OCI-LY1 (cell line): ENCODE data around the gene BCAR1.
"Not testable (repeated sequence)": the region's sequence is repeated elsewhere in the genome, so short reads cannot be mapped to it uniquely, and the experiment has no call there.

Experiments
- H2AFZ ChIP-seq: fragments of 200-600 bp; sonication (generic), shearing (Covaris generic); 2 replicates; pipeline ENCODE4 v1.6.0; 2014; ENCODE audit warnings: antibody characterized with exemption, mild to moderate bottlenecking, low read length
- H3F3A ChIP-seq: fragments of 200-600 bp; sonication (generic), shearing (Covaris generic); 2 replicates; pipeline ENCODE4 v1.6.0; 2014; ENCODE audit warnings: mild to moderate bottlenecking, antibody characterized with exemption, low read length, moderate library complexity; ENCODE audit not compliant: insufficient read depth
- H3K27ac ChIP-seq: fragments of 200-600 bp; sonication (generic); 2 replicates; pipeline ENCODE4 v1.5.1; 2014; ENCODE audit warnings: low read length, mixed run types, mild to moderate bottlenecking, low read depth; ENCODE audit not compliant: poor library complexity, severe bottlenecking
- H3K27me3 ChIP-seq: fragments of 200-600 bp; sonication (generic); 2 replicates; pipeline ENCODE4 v1.6.0; 2014; ENCODE audit warnings: antibody characterized with exemption, mild to moderate bottlenecking, low read length, moderate library complexity; ENCODE audit not compliant: insufficient read depth
- H3K36me3 ChIP-seq: fragments of 200-600 bp; sonication (generic); 2 replicates; pipeline ENCODE4 v1.6.1; 2014; ENCODE audit warnings: mild to moderate bottlenecking, antibody characterized with exemption, low read length, moderate library complexity, mixed read lengths; ENCODE audit not compliant: insufficient read depth
- H3K4me1 ChIP-seq: fragments of 200-600 bp; sonication (generic); 2 replicates; pipeline ENCODE4 v1.5.1; 2014; ENCODE audit warnings: mild to moderate bottlenecking, low read length, moderate library complexity; ENCODE audit not compliant: insufficient read depth, severe bottlenecking
- H3K4me2 ChIP-seq: fragments of 200-600 bp; sonication (generic), shearing (Covaris generic); 2 replicates; pipeline ENCODE4 v1.6.1; 2014; ENCODE audit warnings: low read length
- H3K4me3 ChIP-seq: fragments of 200-600 bp; sonication (generic); 2 replicates; pipeline ENCODE4 v1.5.1; 2014; ENCODE audit warnings: low read length, low read depth, mild to moderate bottlenecking, mixed read lengths; ENCODE audit not compliant: poor library complexity, severe bottlenecking
- H3K79me2 ChIP-seq: fragments of 200-600 bp; shearing (Covaris generic); 2 replicates; pipeline ENCODE4 v1.6.1; 2016; ENCODE audit warnings: mixed run types, low read length, mixed read lengths; ENCODE audit not compliant: insufficient read depth
- H3K9ac ChIP-seq: fragments of 200-600 bp; sonication (generic), shearing (Covaris generic); 2 replicates; pipeline ENCODE4 v1.6.1; 2014; ENCODE audit warnings: mild to moderate bottlenecking, low read length, mixed read lengths
- H3K9me2 ChIP-seq: fragments of 200-600 bp; sonication (generic), shearing (Covaris generic); 2 replicates; pipeline ENCODE4 v1.6.1; 2014; ENCODE audit warnings: low read depth, mild to moderate bottlenecking, low read length, mixed read lengths
- H3K9me3 ChIP-seq: fragments of 200-600 bp; shearing (Covaris generic); 2 replicates; pipeline ENCODE4 v1.6.1; 2014; ENCODE audit warnings: low read length, mixed read lengths
- H4K20me1 ChIP-seq: fragments of 200-600 bp; sonication (generic), shearing (Covaris generic); 2 replicates; pipeline ENCODE4 v1.6.0; 2016; ENCODE audit warnings: mild to moderate bottlenecking, low read length; ENCODE audit not compliant: insufficient read depth
- CTCF ChIP-seq: fragments of 200-600 bp; sonication (generic), shearing (Covaris generic); IDR thresholded peaks from 2 replicates; pipeline ENCODE4 v1.5.1; 2017; ENCODE audit warnings: mild to moderate bottlenecking, antibody characterized with exemption, low read length, moderate library complexity, mixed read lengths
- EZH2 ChIP-seq: fragments of 200-600 bp; sonication (generic), shearing (Covaris generic); IDR thresholded peaks from 2 replicates; pipeline ENCODE4 v1.8.0; 2017; ENCODE audit warnings: borderline replicate concordance, mixed run types, mild to moderate bottlenecking, antibody characterized with exemption, low read length, moderate library complexity, mixed read lengths

BCAR1 gene

GRCh38 chr16:75243667-75244224, 7.7 kb downstream of the BCAR1 start:
- Histone ChIP-seq H3F3A (no peaks in the 10 kb centered on the region), H3K36me3 (no peaks in the 10 kb centered on the region; the same call in 1 of the 2 replicates), H3K4me3 (no peak overlapping the region), H3K9ac (no peak overlapping the region), H3K27ac (no peak overlapping the region), H2AFZ (no peak overlapping the region), H3K79me2 (no peaks in the 10 kb centered on the region), H3K4me2 (no peak overlapping the region), H4K20me1 (no peaks in the 10 kb centered on the region), H3K9me2 (no peaks in the 10 kb centered on the region), H3K4me1 (no peaks in the 10 kb centered on the region), H3K9me3 (no peaks in the 10 kb centered on the region), H3K27me3 (peaks cover 11% of the 10 kb centered on the region; the same call in 1 of the 2 replicates)
- no peak for TF ChIP-seq EZH2

- not testable (repeated sequence) for H3K4me1 ChIP-seq, H4K20me1 ChIP-seq, H3K4me3 ChIP-seq, H3K9me2 ChIP-seq, H3F3A ChIP-seq, H3K9me3 ChIP-seq, H3K27ac ChIP-seq, H3K9ac ChIP-seq, H3K4me2 ChIP-seq, H3K36me3 ChIP-seq, H2AFZ ChIP-seq, H3K79me2 ChIP-seq, H3K27me3 ChIP-seq
Measured at GRCh38 chr16:75242436-75243078, 8.9 kb downstream of the BCAR1 start.

GRCh38 chr16:75241955-75242354, 9.5 kb downstream of the BCAR1 start:
- H2AFZ ChIP-seq, result no peak overlapping the region
- H3K27me3 ChIP-seq, result 0 out of 2 replicates have a peak, but pooled peaks cover 7% of the 10 kb centered on the region
- no peaks in the 10 kb centered on the region for H3K9me2 ChIP-seq
- no peak overlapping the region for H3K9ac ChIP-seq
- H4K20me1 ChIP-seq, result no peaks in the 10 kb centered on the region
- TF ChIP-seq EZH2 (no peak), CTCF (no peak)
- no peaks in the 10 kb centered on the region for H3K79me2 ChIP-seq
- H3K36me3 ChIP-seq, result no peaks in the 10 kb centered on the region; the same call in 1 of the 2 replicates
- H3F3A ChIP-seq, result no peaks in the 10 kb centered on the region
- H3K4me2 ChIP-seq, result no peak overlapping the region
- no peaks in the 10 kb centered on the region for H3K9me3 ChIP-seq
- no peak overlapping the region for H3K4me3 ChIP-seq
- no peak overlapping the region for H3K27ac ChIP-seq
- H3K4me1 ChIP-seq, result no peaks in the 10 kb centered on the region

- TF ChIP-seq CTCF (no peak), EZH2 (no peak)
- H3K9me3 ChIP-seq, result no peaks in the 10 kb centered on the region
- H2AFZ ChIP-seq, result no peak overlapping the region
- no peaks in the 10 kb centered on the region for H3K79me2 ChIP-seq
- H3K27ac ChIP-seq, result no peak overlapping the region
- H3K4me1 ChIP-seq, result no peaks in the 10 kb centered on the region
- H3K9me2 ChIP-seq, result no peaks in the 10 kb centered on the region
- no peaks in the 10 kb centered on the region; the same call in 1 of the 2 replicates for H3K36me3 ChIP-seq
- H3K4me2 ChIP-seq, result no peak overlapping the region
- H4K20me1 ChIP-seq, result no peaks in the 10 kb centered on the region
- H3F3A ChIP-seq, result no peaks in the 10 kb centered on the region
- 0 out of 2 replicates have a peak, but pooled peaks cover 7% of the 10 kb centered on the region for H3K27me3 ChIP-seq
- H3K9ac ChIP-seq, result no peak overlapping the region
- H3K4me3 ChIP-seq, result no peak overlapping the region
Measured at GRCh38 chr16:75241412-75241811, 10.0 kb downstream of the BCAR1 start.

GRCh38 chr16:75240633-75241032, 10.8 kb downstream of the BCAR1 start:
- H3F3A ChIP-seq, H3K79me2 ChIP-seq, H3K9me2 ChIP-seq, H3K4me1 ChIP-seq, H3K27ac ChIP-seq, H3K36me3 ChIP-seq, H4K20me1 ChIP-seq, H3K4me3 ChIP-seq, H3K9me3 ChIP-seq, H2AFZ ChIP-seq, H3K9ac ChIP-seq, H3K4me2 ChIP-seq, H3K27me3 ChIP-seq: not testable (repeated sequence)
